ENCODE measurements around the gene TAF7. TPM values are rescaled to one million over a fixed set of nuclear protein-coding genes. Genes with fewer than 3 reads are reported as not detected.
"Not testable (repeated sequence)": the region's sequence is repeated elsewhere in the genome, so short reads cannot be mapped to it uniquely, and the experiment has no call there.

The TAF7 gene
- 36.5 and 44.4 TPM in 2 replicates for total RNA-seq (2014; rRNA removed; shearing (Covaris generic))

DNA sequence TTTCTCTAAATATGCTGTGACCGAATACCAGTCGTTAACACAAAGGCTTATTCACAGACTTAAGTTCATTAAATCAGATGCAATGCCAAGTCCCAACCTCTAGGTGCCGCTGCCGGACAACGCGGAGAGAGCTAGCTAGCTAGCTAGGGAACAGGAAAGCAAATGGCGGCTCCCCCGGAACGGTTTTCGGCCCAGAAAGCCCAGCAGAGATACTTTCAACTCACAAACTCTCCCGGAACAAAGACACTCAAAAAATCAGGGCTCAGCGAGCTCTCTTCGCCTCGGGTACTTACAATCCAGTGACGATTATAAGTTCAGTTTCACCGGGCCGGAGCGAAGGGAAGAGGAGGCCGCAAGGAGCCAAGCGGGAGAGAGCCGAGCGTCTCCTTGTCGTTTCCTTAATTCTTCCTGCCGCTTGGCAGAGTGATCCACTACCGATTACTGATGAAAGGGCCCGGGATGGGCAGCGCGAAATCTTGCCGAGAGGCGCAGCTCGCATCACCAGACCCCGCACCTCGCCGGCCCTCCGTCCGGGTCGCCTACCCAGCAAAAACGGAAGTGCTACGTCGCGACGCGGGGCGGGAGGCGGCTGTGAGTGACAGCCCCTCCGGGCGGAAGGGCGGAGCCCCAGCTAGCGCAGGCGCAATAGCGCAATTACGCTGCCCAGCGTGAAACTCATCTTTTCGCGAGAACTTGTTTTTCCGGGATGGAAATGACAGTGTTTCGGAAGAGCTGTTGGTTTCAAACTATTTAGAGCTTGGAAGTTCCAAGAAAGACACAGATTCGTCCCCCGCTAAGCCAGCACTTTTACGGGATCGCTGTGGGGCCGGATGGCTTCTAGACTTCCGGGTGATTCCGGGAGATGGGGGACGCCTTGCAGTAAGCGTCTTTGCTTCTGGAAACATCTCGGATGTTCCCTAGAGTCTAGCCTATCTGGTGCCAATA is at the start of gene TAF7:
Gene TAF7, minus strand, starts transcription at position 560 of the 945 bp plus-strand sequence. CDS start 740 bp downstream, outside the sequence.
- DNase-seq (ENCODE audit: low spot score): peak; percentile 96

- DNase-seq (ENCODE audit: low spot score): no peak
Observed at GRCh38 chr5:141366016-141366896, 45.7 kb upstream of the TAF7 start.

GRCh38 chr5:141363952-141364660 is 43.5 kb upstream of the TAF7 start, which contains the start of gene PCDHGA5:
PCDHGA5 (plus strand) TSS chr5:141364162; CDS start chr5:141364331, 169 bp downstream.
- no peak for DNase-seq (ENCODE audit: low spot score)

GRCh38 chr5:141362719-141363118 is 42.1 kb upstream of the TAF7 start:
- no peak for DNase-seq (ENCODE audit: low spot score)

DNA sequence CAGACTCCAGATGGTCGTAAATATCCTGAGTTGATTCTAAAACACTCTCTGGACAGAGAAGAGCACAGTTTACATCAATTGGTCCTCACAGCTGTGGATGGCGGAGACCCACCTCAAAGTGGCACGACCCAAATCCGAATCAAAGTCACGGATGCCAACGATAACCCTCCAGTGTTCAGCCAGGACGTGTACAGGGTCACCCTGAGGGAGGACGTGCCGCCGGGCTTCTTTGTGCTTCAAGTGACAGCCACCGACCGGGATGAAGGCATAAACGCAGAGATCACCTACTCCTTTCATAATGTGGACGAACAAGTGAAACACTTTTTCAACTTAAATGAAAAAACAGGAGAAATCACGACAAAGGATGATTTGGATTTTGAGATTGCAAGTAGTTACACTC is 40.1 kb upstream of the TAF7 start:
- DNase-seq (ENCODE audit: low spot score): no peak

DNA sequence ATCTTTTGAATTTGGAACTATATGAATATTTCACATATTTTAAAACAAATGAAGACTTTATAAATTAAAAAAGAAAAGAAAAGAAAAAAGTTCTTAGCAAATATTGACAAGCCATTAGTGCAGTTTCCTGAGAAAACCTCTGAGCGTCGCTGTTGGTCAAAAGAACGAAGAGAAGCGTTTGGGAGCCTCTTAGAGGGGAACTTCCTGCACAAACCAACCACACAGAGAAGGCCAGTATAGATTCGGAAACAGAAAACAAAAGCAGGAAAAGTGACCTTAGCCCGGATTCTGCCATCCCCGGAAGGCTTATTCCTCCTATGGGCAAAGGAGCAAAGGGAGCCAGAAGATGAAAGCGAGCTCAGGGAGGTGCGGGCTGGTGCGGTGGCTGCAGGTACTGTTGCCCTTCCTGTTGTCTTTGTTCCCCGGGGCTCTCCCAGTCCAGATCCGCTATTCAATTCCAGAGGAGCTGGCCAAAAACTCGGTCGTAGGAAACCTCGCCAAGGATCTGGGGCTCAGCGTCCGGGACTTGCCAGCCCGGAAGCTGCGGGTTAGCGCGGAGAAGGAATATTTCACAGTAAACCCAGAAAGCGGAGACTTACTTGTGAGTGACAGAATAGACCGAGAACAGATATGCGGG is 39.3 kb upstream of the TAF7 start, which contains the start of gene PCDHGB2:
Gene PCDHGB2, plus strand, starts transcription at position 205 of the 637 bp plus-strand sequence. Its CDS starts 142 bp downstream, at position 347.
- DNase-seq (ENCODE audit: low spot score): peak; percentile 40

DNA sequence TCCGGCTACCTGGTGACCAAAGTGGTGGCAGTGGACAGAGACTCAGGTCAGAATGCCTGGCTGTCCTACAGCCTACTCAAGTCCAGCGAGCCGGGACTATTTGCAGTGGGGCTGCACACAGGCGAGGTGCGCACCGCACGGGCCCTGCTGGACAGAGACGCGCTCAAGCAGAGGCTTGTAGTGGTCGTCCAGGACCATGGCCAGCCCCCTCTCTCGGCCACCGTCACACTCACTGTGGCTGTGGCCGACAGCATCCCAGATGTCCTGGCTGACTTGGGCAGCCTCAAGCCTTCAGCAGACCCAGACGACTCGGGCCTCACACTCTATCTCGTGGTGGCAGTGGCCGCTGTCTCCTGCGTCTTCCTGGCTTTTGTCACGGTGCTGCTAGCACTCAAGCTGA is 36.4 kb upstream of the TAF7 start:
- DNase-seq (ENCODE audit: low spot score): no peak

DNA sequence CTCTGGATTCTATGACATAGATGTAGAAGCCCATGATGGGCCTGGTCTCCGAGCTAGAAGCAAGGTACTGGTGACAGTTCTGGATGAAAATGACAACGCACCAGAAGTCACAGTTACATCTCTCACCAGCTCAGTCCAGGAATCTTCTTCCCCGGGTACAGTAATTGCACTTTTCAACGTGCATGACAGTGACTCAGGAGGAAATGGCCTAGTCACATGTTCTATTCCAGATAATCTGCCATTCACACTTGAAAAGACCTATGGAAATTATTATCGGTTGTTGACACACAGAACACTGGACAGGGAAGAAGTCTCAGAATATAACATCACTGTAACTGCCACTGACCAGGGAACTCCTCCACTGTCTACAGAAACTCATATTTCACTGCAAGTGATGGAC is 35.5 kb upstream of the TAF7 start:
- DNase-seq (ENCODE audit: low spot score): no peak

- DNase-seq (ENCODE audit: low spot score): no peak
Observed at GRCh38 chr5:141355641-141356040, 35.1 kb upstream of the TAF7 start.

DNA sequence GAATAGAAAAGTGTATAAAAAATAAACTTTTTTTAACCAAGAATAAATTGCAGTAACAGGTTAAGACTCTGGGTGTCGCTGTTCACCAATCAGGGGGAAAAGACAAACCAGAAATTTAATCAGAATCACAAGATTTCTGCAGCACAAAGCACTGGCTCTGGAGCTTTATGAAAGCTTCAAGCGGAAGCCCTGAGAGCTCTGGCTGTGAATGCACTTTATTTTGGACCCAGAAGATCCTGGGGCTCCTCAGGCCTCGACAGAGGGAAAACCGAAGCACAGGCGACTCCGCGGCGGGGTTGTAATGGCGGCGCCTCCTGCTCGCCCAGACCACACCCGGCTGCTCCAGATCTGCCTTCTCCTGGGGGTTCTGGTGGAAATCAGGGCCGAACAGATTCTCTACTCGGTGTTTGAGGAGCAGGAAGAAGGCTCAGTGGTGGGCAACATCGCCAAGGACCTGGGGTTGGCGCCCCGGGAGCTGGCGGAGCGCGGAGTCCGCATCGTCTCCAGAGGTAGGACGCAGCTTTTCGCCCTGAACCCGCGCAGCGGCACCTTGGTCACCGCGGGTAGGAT is 34.4 kb upstream of the TAF7 start, which contains the start of gene PCDHGA4:
Gene PCDHGA4, plus strand, starts transcription at position 122 of the 570 bp plus-strand sequence. Its CDS starts 87 bp downstream, at position 209.
- peak; percentile 14 for DNase-seq (ENCODE audit: low spot score)

GRCh38 chr5:141351591-141351990 is 31.0 kb upstream of the TAF7 start:
- DNase-seq (ENCODE audit: low spot score): no peak

DNA sequence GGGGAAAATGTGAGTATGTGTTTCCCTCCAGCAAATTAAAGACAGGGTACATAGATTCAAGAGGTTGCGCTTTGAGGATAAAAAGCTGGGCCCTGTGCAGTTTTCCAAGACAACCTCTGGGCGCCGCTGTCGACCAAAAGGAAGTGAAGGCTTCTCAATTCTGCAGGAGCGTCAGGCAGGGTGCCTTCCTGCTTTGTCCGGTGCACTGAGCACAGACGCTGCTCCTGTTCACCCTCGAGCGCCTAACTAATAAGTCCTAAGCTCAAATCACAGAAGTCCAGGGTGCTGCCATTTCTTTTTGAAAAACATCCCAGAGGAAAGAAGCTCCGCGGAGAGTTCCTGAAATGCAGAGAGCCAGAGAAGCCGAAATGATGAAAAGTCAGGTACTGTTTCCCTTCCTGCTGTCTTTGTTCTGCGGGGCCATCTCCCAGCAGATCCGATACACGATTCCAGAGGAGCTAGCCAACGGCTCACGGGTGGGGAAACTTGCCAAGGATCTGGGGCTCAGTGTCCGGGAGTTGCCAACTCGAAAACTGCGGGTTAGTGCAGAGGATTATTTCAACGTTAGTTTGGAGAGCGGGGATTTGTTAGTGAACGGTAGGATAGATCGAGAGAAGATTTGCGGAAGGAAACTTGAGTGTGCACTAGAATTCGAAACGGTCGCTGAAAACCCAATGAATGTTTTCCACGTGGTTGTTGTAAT is 29.5 kb upstream of the TAF7 start, which contains the start of gene PCDHGB1:
Gene PCDHGB1, plus strand, starts transcription at position 183 of the 703 bp plus-strand sequence. Its CDS starts 162 bp downstream, at position 345.
- DNase-seq (ENCODE audit: low spot score): peak; percentile 42

- DNase-seq (ENCODE audit: low spot score): not testable (repeated sequence)
Observed at GRCh38 chr5:141346017-141346416, 25.4 kb upstream of the TAF7 start.

DNA sequence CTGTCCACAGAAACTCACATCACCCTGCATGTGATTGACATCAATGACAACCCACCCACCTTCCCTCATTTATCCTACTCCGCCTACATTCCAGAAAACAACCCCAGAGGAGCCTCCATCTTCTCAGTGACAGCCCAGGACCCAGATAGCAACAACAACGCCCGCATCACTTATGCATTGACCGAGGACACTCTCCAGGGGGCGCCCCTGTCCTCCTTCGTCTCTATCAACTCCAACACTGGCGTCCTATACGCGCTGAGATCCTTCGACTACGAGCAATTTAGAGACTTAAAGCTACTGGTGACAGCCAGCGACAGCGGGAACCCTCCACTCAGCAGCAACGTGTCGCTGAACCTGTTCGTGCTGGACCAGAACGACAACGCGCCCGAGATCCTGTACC is 24.7 kb upstream of the TAF7 start:
- no peak for DNase-seq (ENCODE audit: low spot score)

DNA sequence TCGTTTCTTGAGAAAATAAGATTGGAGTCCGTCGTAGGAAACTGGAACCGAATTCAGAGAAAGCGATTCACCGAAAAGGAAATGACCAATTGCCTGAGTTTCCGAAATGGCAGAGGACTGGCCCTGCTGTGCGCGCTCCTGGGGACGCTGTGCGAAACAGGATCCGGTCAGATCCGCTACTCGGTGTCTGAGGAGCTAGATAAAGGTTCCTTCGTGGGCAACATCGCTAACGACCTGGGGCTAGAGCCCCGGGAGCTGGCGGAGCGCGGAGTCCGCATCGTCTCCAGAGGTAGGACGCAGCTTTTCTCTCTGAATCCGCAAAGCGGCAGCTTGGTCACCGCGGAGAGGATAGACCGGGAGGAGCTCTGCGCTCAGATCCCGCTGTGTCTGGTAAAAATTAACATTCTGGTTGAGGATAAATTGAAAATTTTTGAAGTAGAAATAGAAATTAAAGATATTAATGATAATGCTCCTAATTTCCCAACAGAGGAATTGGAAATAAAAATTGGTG is 23.4 kb upstream of the TAF7 start:
- no peak for DNase-seq (ENCODE audit: low spot score)

- DNase-seq (ENCODE audit: low spot score): peak; percentile 40
Observed at GRCh38 chr5:141343242-141343952, 22.8 kb upstream of the TAF7 start, which contains the start of gene PCDHGA3. PCDHGA3 (plus strand) TSS chr5:141343829; CDS start chr5:141344034, 205 bp downstream.

DNA sequence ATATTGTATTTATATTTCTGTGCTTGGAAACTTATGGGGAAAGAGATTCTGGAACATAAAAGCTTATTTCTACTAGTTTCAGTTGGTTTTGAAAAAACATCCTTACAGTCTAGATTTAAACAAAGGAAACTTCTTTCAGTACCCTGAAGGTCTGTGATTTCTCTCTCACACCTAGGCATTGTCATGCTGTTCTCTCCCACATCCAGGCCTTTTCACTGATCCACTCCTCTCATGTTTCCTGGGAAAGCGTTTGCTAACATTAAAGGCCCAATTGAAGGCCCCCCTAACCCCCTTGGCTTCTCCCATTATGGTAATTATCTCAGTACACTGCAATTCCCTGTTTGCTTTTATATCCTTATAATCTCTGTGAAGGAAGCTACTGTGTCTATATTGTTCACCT is 22.2 kb upstream of the TAF7 start:
- no peak for DNase-seq (ENCODE audit: low spot score)

DNA sequence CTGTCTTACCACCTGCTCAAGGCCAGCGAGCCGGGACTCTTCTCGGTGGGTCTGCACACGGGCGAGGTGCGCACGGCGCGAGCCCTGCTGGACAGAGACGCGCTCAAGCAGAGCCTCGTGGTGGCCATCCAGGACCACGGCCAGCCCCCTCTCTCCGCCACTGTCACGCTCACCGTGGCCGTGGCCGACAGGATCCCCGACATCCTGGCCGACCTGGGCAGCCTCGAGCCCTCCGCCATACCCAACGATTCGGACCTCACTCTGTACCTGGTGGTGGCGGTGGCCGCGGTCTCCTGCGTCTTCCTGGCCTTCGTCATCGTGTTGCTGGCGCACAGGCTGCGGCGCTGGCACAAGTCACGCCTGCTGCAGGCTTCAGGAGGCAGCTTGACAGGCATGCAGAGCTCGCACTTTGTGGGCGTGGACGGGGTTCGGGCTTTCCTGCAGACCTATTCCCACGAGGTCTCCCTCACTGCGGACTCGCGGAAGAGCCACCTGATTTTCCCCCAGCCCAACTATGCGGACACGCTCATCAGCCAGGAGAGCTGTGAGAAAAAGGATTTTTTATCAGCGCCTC is 20.3 kb upstream of the TAF7 start:
- DNase-seq (ENCODE audit: low spot score): not testable (repeated sequence)
